Neural progenitor cell (in vitro differentiated cells): ENCODE results near the gene EFTUD2. TPM values are rescaled to one million over a fixed set of nuclear protein-coding genes. Genes with fewer than 3 reads are reported as not detected.
"Not testable (repeated sequence)": the region's sequence is repeated elsewhere in the genome, so short reads cannot be mapped to it uniquely, and the experiment has no call there.

Source experiments
- DNase-seq: peaks from one replicate; pipeline ENCODE4 v3.0.0-alpha.2; 2016; ENCODE audit warnings: low spot score
- H2AFZ ChIP-seq: fragments of 200-600 bp; sonication (generic); replicated peaks from 2 replicates; pipeline ENCODE4 v1.6.1; 2016; ENCODE audit warnings: antibody characterized with exemption
- H3F3A ChIP-seq: fragments of 200-600 bp; sonication (generic); 2 replicates; pipeline ENCODE4 v1.6.1; 2016; ENCODE audit warnings: antibody characterized with exemption, low read depth
- H3K27ac ChIP-seq: fragments of 200-600 bp; sonication (generic); 2 replicates; pipeline ENCODE4 v1.5.1; 2016; ENCODE audit warnings: mild to moderate bottlenecking
- H3K27me3 ChIP-seq: fragments of 200-600 bp; sonication (generic); 2 replicates; pipeline ENCODE4 v1.6.1; 2016; ENCODE audit warnings: mild to moderate bottlenecking, moderate library complexity
- H3K36me3 ChIP-seq: fragments of 200-600 bp; sonication (generic); 2 replicates; pipeline ENCODE4 v1.5.1; 2016
- H3K4me1 ChIP-seq: fragments of 200-600 bp; sonication (generic); 2 replicates; pipeline ENCODE4 v1.6.1; 2016; ENCODE audit warnings: mixed run types
- H3K4me2 ChIP-seq: fragments of 200-600 bp; sonication (generic); 2 replicates; pipeline ENCODE4 v1.6.1; 2016
- H3K4me3 ChIP-seq: fragments of 200-600 bp; sonication (generic); 2 replicates; pipeline ENCODE4 v1.5.1; 2016
- H3K79me2 ChIP-seq: fragments of 200-600 bp; sonication (generic); 2 replicates; pipeline ENCODE4 v1.6.1; 2016; ENCODE audit warnings: low read depth
- H3K9ac ChIP-seq: fragments of 200-600 bp; sonication (generic); 2 replicates; pipeline ENCODE4 v1.6.1; 2016
- H3K9me3 ChIP-seq: fragments of 200-600 bp; sonication (generic); 2 replicates; pipeline ENCODE4 v1.5.1; 2016; ENCODE audit warnings: low read depth
- H4K20me1 ChIP-seq: fragments of 200-600 bp; sonication (generic); 2 replicates; pipeline ENCODE4 v1.6.1; 2016; ENCODE audit warnings: low read depth
- H3K27ac Mint-ChIP-seq: 3 replicates; pipeline ENCODE4 v1.8.0; 2021; ENCODE audit warnings: mixed read lengths
- H3K27me3 Mint-ChIP-seq: 2 replicates; pipeline ENCODE4 v1.8.0; 2022; ENCODE audit warnings: low read depth, mild to moderate bottlenecking, inconsistent platforms, moderate library complexity, mixed read lengths; ENCODE audit not compliant: insufficient read depth
- H3K36me3 Mint-ChIP-seq: 3 replicates; pipeline ENCODE4 v1.8.0; 2021; ENCODE audit warnings: mixed read lengths
- H3K4me1 Mint-ChIP-seq: 3 replicates; pipeline ENCODE4 v1.8.0; 2021; ENCODE audit warnings: mixed read lengths
- H3K4me3 Mint-ChIP-seq: 3 replicates; pipeline ENCODE4 v1.8.0; 2021; ENCODE audit warnings: mild to moderate bottlenecking, moderate library complexity, mixed read lengths
- H3K9me3 Mint-ChIP-seq: 3 replicates; pipeline ENCODE4 v1.8.0; 2020; ENCODE audit warnings: mixed read lengths
- EZH2 ChIP-seq: fragments of 200-600 bp; sonication (generic); IDR thresholded peaks from 2 replicates; pipeline ENCODE4 v1.6.1; 2017; ENCODE audit warnings: antibody characterized with exemption, mild to moderate bottlenecking, moderate library complexity
- EZH2phosphoT487 ChIP-seq: fragments of 200-600 bp; sonication (generic); IDR thresholded peaks from 2 replicates; pipeline ENCODE4 v1.6.1; 2017; ENCODE audit warnings: antibody characterized with exemption
- total RNA-seq: library from RNA; depleted of rRNA; stranded (reverse); fragments of >200 nt; gene quantifications from 2 replicates; pipeline ENCODE4 v1.2.3, GENCODE V29; 2015; ENCODE audit warnings: low replicate concordance
- TF ChIP-seq, protein P1 (sequence below): fragments of 200-600 bp; sonication (generic); IDR thresholded peaks from 2 replicates; pipeline ENCODE4 v1.5.1; 2017; ENCODE audit warnings: antibody characterized with exemption, mild to moderate bottlenecking

EFTUD2 gene
- total RNA-seq, 1 donor from 2014 or later, result 185 TPM

DNA sequence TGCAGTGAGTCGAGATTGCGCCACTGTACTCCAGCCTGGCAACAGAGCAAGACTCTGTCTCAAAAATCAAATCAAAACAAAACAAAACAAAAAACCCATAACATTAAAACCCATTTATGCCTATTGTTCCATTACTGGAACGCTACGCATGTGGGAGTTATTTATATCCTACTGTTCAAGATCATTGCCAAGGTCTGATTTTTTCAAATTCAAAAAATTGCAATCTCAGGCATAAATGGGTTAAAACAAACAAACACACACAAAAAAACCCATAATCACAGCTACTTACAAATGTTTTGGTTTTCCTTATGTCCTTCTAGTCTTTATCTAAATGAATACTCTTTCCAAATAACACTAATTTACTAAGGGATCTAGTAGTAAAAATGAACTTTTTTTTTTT, 87.0 kb downstream of the EFTUD2 start:
- H4K20me1 ChIP-seq, result peaks cover 79% of the 10 kb centered on the region
- no peak overlapping the region for H3K9ac ChIP-seq
- H3K27me3 ChIP-seq, result no peaks in the 10 kb centered on the region
- no peak overlapping the region for H3K4me3 Mint-ChIP-seq
- no peaks in the 10 kb centered on the region for H3K27me3 Mint-ChIP-seq
- peaks cover 100% of the 10 kb centered on the region for H3K79me2 ChIP-seq
- H3K4me2 ChIP-seq, result no peak overlapping the region
- no peak overlapping the region for H3K27ac Mint-ChIP-seq
- H3K36me3 ChIP-seq, result no peaks in the 10 kb centered on the region
- no peak overlapping the region for H3K4me3 ChIP-seq
- no peaks in the 10 kb centered on the region for H3K9me3 ChIP-seq
- H3K27ac ChIP-seq, result no peak overlapping the region
- no peak overlapping the region for H2AFZ ChIP-seq
- no peaks in the 10 kb centered on the region for H3K4me1 ChIP-seq
- peaks cover 10% of the 10 kb centered on the region for H3F3A ChIP-seq
- TF ChIP-seq EZH2 (no peak), EZH2phosphoT487 (no peak)
- TF ChIP-seq, protein P1, sequence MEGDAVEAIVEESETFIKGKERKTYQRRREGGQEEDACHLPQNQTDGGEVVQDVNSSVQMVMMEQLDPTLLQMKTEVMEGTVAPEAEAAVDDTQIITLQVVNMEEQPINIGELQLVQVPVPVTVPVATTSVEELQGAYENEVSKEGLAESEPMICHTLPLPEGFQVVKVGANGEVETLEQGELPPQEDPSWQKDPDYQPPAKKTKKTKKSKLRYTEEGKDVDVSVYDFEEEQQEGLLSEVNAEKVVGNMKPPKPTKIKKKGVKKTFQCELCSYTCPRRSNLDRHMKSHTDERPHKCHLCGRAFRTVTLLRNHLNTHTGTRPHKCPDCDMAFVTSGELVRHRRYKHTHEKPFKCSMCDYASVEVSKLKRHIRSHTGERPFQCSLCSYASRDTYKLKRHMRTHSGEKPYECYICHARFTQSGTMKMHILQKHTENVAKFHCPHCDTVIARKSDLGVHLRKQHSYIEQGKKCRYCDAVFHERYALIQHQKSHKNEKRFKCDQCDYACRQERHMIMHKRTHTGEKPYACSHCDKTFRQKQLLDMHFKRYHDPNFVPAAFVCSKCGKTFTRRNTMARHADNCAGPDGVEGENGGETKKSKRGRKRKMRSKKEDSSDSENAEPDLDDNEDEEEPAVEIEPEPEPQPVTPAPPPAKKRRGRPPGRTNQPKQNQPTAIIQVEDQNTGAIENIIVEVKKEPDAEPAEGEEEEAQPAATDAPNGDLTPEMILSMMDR, result no peak
- no peak for DNase-seq
- H3K4me1 Mint-ChIP-seq, result no peaks in the 10 kb centered on the region
- no peaks in the 10 kb centered on the region for H3K9me3 Mint-ChIP-seq
- H3K36me3 Mint-ChIP-seq, result peaks cover 19% of the 10 kb centered on the region

DNA sequence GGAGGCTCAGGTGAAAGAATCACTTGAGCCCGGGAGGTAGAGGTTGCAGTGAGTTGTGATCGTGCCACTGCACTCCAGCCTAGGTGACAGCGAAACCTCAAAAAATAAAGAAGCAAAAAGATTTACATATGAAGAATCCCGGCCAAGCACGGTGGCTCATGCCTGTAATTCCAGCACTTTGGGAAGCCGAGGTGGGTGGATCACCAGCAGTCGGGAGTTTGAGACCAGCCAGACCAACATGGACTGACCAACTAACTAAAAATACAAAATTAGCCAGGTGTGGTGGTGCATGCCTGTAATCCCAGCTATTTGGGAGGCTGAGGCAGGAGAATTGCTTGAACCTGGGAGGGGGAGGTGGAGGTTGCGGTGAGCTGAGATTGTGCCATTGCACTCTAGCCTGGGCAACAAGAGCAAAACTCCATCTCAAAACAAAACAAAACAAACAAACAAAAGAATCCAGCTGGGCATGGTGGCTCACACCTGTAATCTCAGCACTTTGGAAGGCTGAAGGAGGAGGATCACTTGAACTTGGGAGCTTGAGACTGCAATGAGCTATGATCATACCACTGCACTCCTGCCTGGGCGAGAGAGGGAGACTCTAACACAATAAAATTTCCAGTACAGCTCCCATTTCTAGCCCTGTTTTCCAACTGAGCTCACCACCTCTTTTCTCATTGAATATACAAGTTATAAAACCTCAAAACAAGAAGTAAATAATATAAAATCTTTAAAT, 90.4 kb downstream of the EFTUD2 start:
- H3K4me2 ChIP-seq, result not testable (repeated sequence)
- peaks cover 100% of the 10 kb centered on the region for H3K79me2 ChIP-seq

DNA sequence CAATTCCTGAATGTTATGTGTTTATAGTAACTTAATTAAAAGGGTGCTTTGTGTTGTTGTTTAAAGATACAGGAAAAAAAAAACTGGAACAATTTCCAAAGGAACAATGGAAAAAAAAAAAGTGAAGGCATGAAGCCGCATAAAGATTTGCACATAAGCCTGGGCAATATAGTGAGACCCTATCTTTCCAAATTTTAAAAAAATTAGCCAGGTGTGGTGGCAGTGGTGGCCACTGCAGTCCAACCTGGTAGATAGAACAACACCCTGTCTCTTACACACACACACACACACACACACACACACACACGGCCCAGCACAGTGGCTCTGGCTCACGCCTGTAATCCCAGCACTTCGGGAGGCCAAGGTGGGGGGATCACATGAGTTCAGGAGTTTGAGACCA, 91.1 kb downstream of the EFTUD2 start:
- Mint-ChIP-seq H3K27ac (no peak overlapping the region), H3K4me3 (no peak overlapping the region), H3K9me3 (no peaks in the 10 kb centered on the region), H3K27me3 (peaks cover 2% of the 10 kb centered on the region), H3K36me3 (peaks cover 37% of the 10 kb centered on the region), H3K4me1 (no peaks in the 10 kb centered on the region)
- H3K27me3 ChIP-seq, result no peaks in the 10 kb centered on the region
- H3K36me3 ChIP-seq, result peaks cover 9% of the 10 kb centered on the region
- no peak overlapping the region for H2AFZ ChIP-seq
- H3K27ac ChIP-seq, result no peak overlapping the region
- H3K79me2 ChIP-seq, result peaks cover 100% of the 10 kb centered on the region
- TF ChIP-seq, protein P1, result no peak
- no peak for TF ChIP-seq EZH2
- no peak for TF ChIP-seq EZH2phosphoT487
- no peaks in the 10 kb centered on the region for H3K9me3 ChIP-seq
- no peaks in the 10 kb centered on the region for H3K4me1 ChIP-seq
- DNase-seq, result no peak
- H3F3A ChIP-seq, result peaks cover 7% of the 10 kb centered on the region
- H3K4me3 ChIP-seq, result no peak overlapping the region
- peaks cover 93% of the 10 kb centered on the region for H4K20me1 ChIP-seq
- H3K4me2 ChIP-seq, result no peak overlapping the region
- H3K9ac ChIP-seq, result no peak overlapping the region

More for the DNA sequence above, 90.4 kb downstream of the EFTUD2 start:
- not testable (repeated sequence) for H3K4me1 ChIP-seq, H3K4me1 Mint-ChIP-seq, H3K27ac Mint-ChIP-seq, H3K27me3 Mint-ChIP-seq, H3K9ac ChIP-seq, H3K4me3 Mint-ChIP-seq, H3K27ac ChIP-seq, DNase-seq, H3K27me3 ChIP-seq, H3K4me3 ChIP-seq, H3F3A ChIP-seq, H2AFZ ChIP-seq, H3K36me3 ChIP-seq, H3K9me3 Mint-ChIP-seq, H3K9me3 ChIP-seq
- peaks cover 37% of the 10 kb centered on the region for H3K36me3 Mint-ChIP-seq
- H4K20me1 ChIP-seq, result peaks cover 92% of the 10 kb centered on the region

DNA sequence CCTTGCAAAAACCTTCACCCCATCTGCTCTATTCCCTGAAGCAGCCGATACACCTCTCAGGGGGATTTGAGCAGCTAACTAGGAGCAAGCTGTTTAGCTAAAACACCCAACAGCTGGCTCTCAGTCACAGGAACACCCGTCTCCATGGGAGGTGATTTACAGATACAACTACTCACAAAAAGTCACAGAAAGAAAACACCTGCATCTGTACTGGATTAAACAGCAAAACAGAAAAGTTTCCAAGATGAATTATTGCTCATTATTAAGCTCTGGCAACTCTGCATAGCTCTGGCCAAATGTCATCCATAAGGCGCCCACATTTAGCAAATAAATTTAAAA, 91.5 kb downstream of the EFTUD2 start:
- Histone ChIP-seq H3K9me3 (no peaks in the 10 kb centered on the region), H3K27me3 (no peaks in the 10 kb centered on the region), H3K27ac (no peak overlapping the region), H4K20me1 (peaks cover 93% of the 10 kb centered on the region), H3K4me2 (no peak overlapping the region), H3K4me3 (no peak overlapping the region), H3F3A (peaks cover 7% of the 10 kb centered on the region), H3K36me3 (peaks cover 11% of the 10 kb centered on the region), H3K9ac (no peak overlapping the region), H3K79me2 (peaks cover 100% of the 10 kb centered on the region), H2AFZ (no peak overlapping the region), H3K4me1 (no peaks in the 10 kb centered on the region)
- Mint-ChIP-seq H3K9me3 (no peaks in the 10 kb centered on the region), H3K4me1 (no peaks in the 10 kb centered on the region), H3K36me3 (peaks cover 34% of the 10 kb centered on the region), H3K27ac (no peak overlapping the region), H3K27me3 (peaks cover 2% of the 10 kb centered on the region), H3K4me3 (no peak overlapping the region)
- DNase-seq, result no peak
- TF ChIP-seq EZH2, result no peak
- TF ChIP-seq, protein P1, result no peak
- no peak for TF ChIP-seq EZH2phosphoT487
